Kasumi-1 (cell line): ENCODE results near the gene MARK2.

Source experiments
- DNase-seq, 2 experiments: peaks; one replicate each; lab custom pipeline; 2025; lab: John Stamatoyannopoulos, UW

MARK2 gene

GRCh38 chr11:63909591-63910506 lies 70.9 kb downstream of the MARK2 start:
- DNase-seq, result no peak

- no peak for DNase-seq
Observed at GRCh38 chr11:63910675-63911074, 71.8 kb downstream of the MARK2 start.

- DNase-seq, result no peak
Observed at GRCh38 chr11:63911440-63911839, 72.5 kb downstream of the MARK2 start.

GRCh38 chr11:63911876-63912275 lies 73.0 kb downstream of the MARK2 start:
- DNase-seq, result no peak

- DNase-seq, result no peak
Observed at GRCh38 chr11:63912678-63913077, 73.8 kb downstream of the MARK2 start.

GRCh38 chr11:63913866-63914830 lies 75.2 kb downstream of the MARK2 start:
- DNase-seq, result no peak

GRCh38 chr11:63914896-63915691 lies 76.2 kb downstream of the MARK2 start:
- DNase-seq, result no peak

- DNase-seq, result peak; percentile 25 to 28
Observed at GRCh38 chr11:63915961-63916836, 77.3 kb downstream of the MARK2 start.

GRCh38 chr11:63916837-63917691 lies 78.2 kb downstream of the MARK2 start, which contains the start of gene RCOR2:
Gene RCOR2 (minus strand): TSS chr11:63917164. CDS start chr11:63916456, 708 bp downstream.
- DNase-seq, result peak; percentile 39 to 73

GRCh38 chr11:63917692-63918506 lies 79.0 kb downstream of the MARK2 start:
- peak; percentile 4 to 33 for DNase-seq

GRCh38 chr11:63918507-63919191 lies 79.7 kb downstream of the MARK2 start:
- no peak for DNase-seq

GRCh38 chr11:63919267-63920125 lies 80.6 kb downstream of the MARK2 start:
- DNase-seq, result no peak

- no peak for DNase-seq
Observed at GRCh38 chr11:63920126-63920938, 81.4 kb downstream of the MARK2 start.

- no peak for DNase-seq
Observed at GRCh38 chr11:63920939-63921417, 82.1 kb downstream of the MARK2 start.

GRCh38 chr11:63922673-63923192 lies 83.8 kb downstream of the MARK2 start:
- DNase-seq, result no peak

- no peak for DNase-seq
Observed at GRCh38 chr11:63923319-63923718, 84.4 kb downstream of the MARK2 start.
